Heart right ventricle (tissue), 16 donors: ENCODE results near the gene CGRRF1. TPM values are rescaled to one million over a fixed set of nuclear protein-coding genes. Genes with fewer than 3 reads are reported as not detected.

Experiments used
- ATAC-seq, 8 donors: fragments of 200-7000 bp; cut with Tn5 transposase; one replicate each; pipeline ENCODE4 v1.9.1; 2020; ENCODE audit warnings: mild to moderate bottlenecking in 8 of 8, moderate library complexity in 8 of 8, moderate number of reproducible peaks in 1 of 8
- DNase-seq, 2 donors: peaks; one replicate each; pipeline ENCODE4 v3.0.0-alpha.2; 2020
- H3K27ac ChIP-seq, 10 donors: fragments of 200-600 bp; sonication (generic) in 2 of 10; one replicate each; pipeline versions ENCODE4 v1.5.0 to v1.8.0; 2020 to 2022; ENCODE audit warnings: mild to moderate bottlenecking in 3 of 10
- H3K27me3 ChIP-seq, 7 donors: fragments of 200-600 bp; one replicate each; pipeline ENCODE4 v1.8.0; 2021 to 2022; ENCODE audit warnings: mild to moderate bottlenecking in 2 of 7
- H3K36me3 ChIP-seq, 9 donors: fragments of 200-600 bp; sonication (generic) in 1 of 9; one replicate each; pipeline versions ENCODE4 v1.5.0 to v1.8.0; 2020 to 2022; ENCODE audit warnings: mild to moderate bottlenecking in 2 of 9
- H3K4me1 ChIP-seq, 9 donors: fragments of 200-600 bp; sonication (generic) in 1 of 9; one replicate each; pipeline versions ENCODE4 v1.5.0 to v1.8.0; 2020 to 2022; ENCODE audit warnings: mild to moderate bottlenecking in 4 of 9
- H3K4me3 ChIP-seq, 10 donors: fragments of 200-600 bp; sonication (generic) in 2 of 10; one replicate each; pipeline versions ENCODE4 v1.5.0 to v1.8.0; 2020 to 2022; ENCODE audit warnings: mild to moderate bottlenecking in 7 of 10, moderate library complexity in 2 of 10
- H3K9me3 ChIP-seq, 11 donors: fragments of 200-600 bp in 10 of 11; sonication (generic) in 2 of 11; one replicate each; pipeline versions ENCODE4 v1.5.0 to v1.8.0; 2013 to 2022; ENCODE audit warnings: mild to moderate bottlenecking in 2 of 11, control low read depth in 1 of 11, moderate library complexity in 1 of 11
- CTCF ChIP-seq, 9 donors: fragments of 200-600 bp; sonication (generic) in 2 of 9; IDR thresholded peaks; one replicate each; pipeline versions ENCODE4 v1.5.0 to v1.8.0; 2021 to 2022; ENCODE audit warnings: antibody characterized with exemption in 9 of 9, mild to moderate bottlenecking in 5 of 9, moderate library complexity in 1 of 9
- WGBS, 2 donors: extraction: QIAGEN DNeasy Blood & Tissue Kit; methylation state at CpG; one replicate each; pipeline ENCODE4 v1.1.7; 2013; ENCODE audit warnings: inconsistent platforms in 1 of 2; 5-methylcytosine and 5-hydroxymethylcytosine counted together
- intact Hi-C, 10 donors: fragments of 100-400 bp; cut with DNase I; formaldehyde crosslinking; loops; one replicate each; pipeline versions ENCODE4 v1.11.1 to v1.14.2; 2022
- long read RNA-seq, 3 donors: library from polyadenylated mRNA; unstranded; transcript quantifications; one replicate each; pipeline ENCODE4 v2.0.0, GENCODE V29; 2020 to 2021
- polyA plus RNA-seq, 2 donors: library from polyadenylated mRNA; stranded (reverse); fragments of 200-250 nt; gene quantifications; one replicate each; pipeline ENCODE4 v1.2.3, GENCODE V29; 2013
- total RNA-seq, 10 donors: library from RNA; stranded (reverse); fragmentation: NEBNext Ultra II Directional in 3 of 10; extraction: Animal tissue kit (Norgen Biotek cat#: 25700) in 3 of 10; gene quantifications; one replicate each; pipeline versions ENCODE4 v1.2.1 to v1.2.4, GENCODE V29; 2021 to 2023
- donor health status: Arrhythmogenic right ventricular cardiomyopathy.
- donor health status: ischemic (EF 13 %, LVEDD 7.1; RV severe dilation, severe dysfunction).
- donor health status: healthy with polysubstance abuse.
- donor health status: DM: no; HTN: yes; CAD: no.
- donor health status: DM: no; HTN: no; CAD: no.
- donor health status: ischemic (EF 25% LVEDD 6.9; RV normal size, moderate dysfunction).
- donor health status: ischemic (EF 25% LVEDD 5.7; RV mildly dilated, moderate dysfunction).
- donor health status: healthy.
- donor health status: DM: yes; HTN: yes; CAD: no.
- donor health status: Ischemic cardiomyopathy.
- donor health status: ischemic (EF 35%, LVEDD 5.7; RV mildly dilated, moderate dysfunction).
- donor health status: nonischemic (EF 11% LVEDD 7.7; RV severe dilation, severe dysfunction).
- donor health status: DM: yes; HTN: yes; CAD: no.
- donor health status: PGD.
- donor health status: ischemic (EF 29% LVEDD 5.4; RV normal size, mild dysfunction).
- donor health status: nonischemic (EF 23%, LVEDD 6.1; RV moderate dilation, normal function).

Gene CGRRF1
- total RNA-seq (10 to 100 TPM; 14.2 to 20.3 (median 16.7) TPM), polyA plus RNA-seq (10 to 100 TPM; 21.3 to 23.1 TPM)
- long read RNA-seq, donor 1, transcript CGRRF1-201 (6 exons, 2,057 nt) = major isoform, 12 of 19 reads
- long read RNA-seq, donor 1, partial matches to known transcripts = 2 of 19 reads
- long read RNA-seq, donor 1, other reads (novel, unspliced or antisense) = 4 of 19 reads
- long read RNA-seq, donor 2, transcript CGRRF1-201 (6 exons, 2,057 nt) = major isoform, 12 of 20 reads
- long read RNA-seq, donor 2, partial matches to known transcripts = 1 of 20 reads
- long read RNA-seq, donor 2, other reads (novel, unspliced or antisense) = 5 of 20 reads
- long read RNA-seq, donor 3, transcript CGRRF1-201 (6 exons, 2,057 nt) = major isoform, 37 of 49 reads
- long read RNA-seq, donor 3, partial matches to known transcripts = 1 of 49 reads
- long read RNA-seq, donor 3, other reads (novel, unspliced or antisense) = 6 of 49 reads

- intact Hi-C loops = loop anchor here in 2 of 10 donors (1.0 to 5.0 kb wide), 3 partner anchors 20 to 477 kb away; partner anchors contain the start of gene GMFB (in 1 of the 2)
- Histone ChIP-seq H3K4me3 (peak within 1 kb of the TSS; percentile 80 to 97 (median 91)), H3K27ac (peak within 1 kb of the TSS in 9 of 10 donors; percentile 72 to 92 (median 86)), H3K9me3 (peaks cover 0 to under 1% (median 0%) of the 10 kb centered on the region in 11 donors), H3K27me3 (no peaks in the 10 kb centered on the region), H3K4me1 (peaks cover 0 to 34% (median 31%) of the 10 kb centered on the region in 9 donors), H3K36me3 (peaks cover 0 to 9% (median 0%) of the 10 kb centered on the region in 9 donors)
- TF ChIP-seq CTCF (IDR thresholded peaks at IDR 0.05) = peak; percentile 47 to 98 (median 83)
- 0 to 1% methylated on average over 64 to 66 of the region's 66 CpGs for WGBS, 2 donors
- DNase-seq (peak; percentile 99), ATAC-seq (peak; percentile 99 to 100 (median 99))
Observed at GRCh38 chr14:54509546-54510501, at the start of gene CGRRF1. CGRRF1 (plus strand) TSS chr14:54509906; CDS start chr14:54509960, 54 bp downstream.

- no peaks in the 10 kb centered on the region for H3K4me1 ChIP-seq
- H3K27me3 ChIP-seq = no peaks in the 10 kb centered on the region
- H3K4me3 ChIP-seq = no peak overlapping the region
- WGBS, 2 donors = 82 to 92% methylated on average over 5 of the region's 5 CpGs
- no peak for DNase-seq
- intact Hi-C loops = no loop called here
- H3K9me3 ChIP-seq = peaks cover 0 to 4% (median 0%) of the 10 kb centered on the region in 11 donors
- TF ChIP-seq CTCF (IDR thresholded peaks at IDR 0.05) = no peak
- no peak overlapping the region for H3K27ac ChIP-seq
- ATAC-seq = no peak
- no peaks in the 10 kb centered on the region for H3K36me3 ChIP-seq
Observed at GRCh38 chr14:54462048-54462447, 47.7 kb upstream of the CGRRF1 start.

- peaks cover 0 to 15% (median 3%) of the 10 kb centered on the region in 11 donors for H3K9me3 ChIP-seq
- no peak for DNase-seq
- H3K4me1 ChIP-seq = no peaks in the 10 kb centered on the region
- no peaks in the 10 kb centered on the region for H3K27me3 ChIP-seq
- no peak for ATAC-seq
- no peak for TF ChIP-seq CTCF (IDR thresholded peaks at IDR 0.05)
- H3K36me3 ChIP-seq = peaks cover 0 to 2% (median 0%) of the 10 kb centered on the region in 9 donors
- WGBS, 2 donors = 67 to 69% methylated on average over 4 of the region's 4 CpGs
- no peak overlapping the region for H3K4me3 ChIP-seq
- intact Hi-C loops = no loop called here
- H3K27ac ChIP-seq = no peak overlapping the region
Observed at GRCh38 chr14:54465654-54466053, 44.1 kb upstream of the CGRRF1 start.

GRCh38 chr14:54467280-54467679, 42.4 kb upstream of the CGRRF1 start:
- Histone ChIP-seq H3K27me3 (no peaks in the 10 kb centered on the region), H3K27ac (no peak overlapping the region), H3K4me1 (peaks cover 0 to 11% (median 0%) of the 10 kb centered on the region in 9 donors), H3K36me3 (peaks cover 0 to 6% (median 0%) of the 10 kb centered on the region in 9 donors), H3K9me3 (peaks cover 0 to 15% (median 3%) of the 10 kb centered on the region in 11 donors), H3K4me3 (no peak overlapping the region)
- DNase-seq (no peak), ATAC-seq (no peak)
- TF ChIP-seq CTCF (IDR thresholded peaks at IDR 0.05) = no peak
- intact Hi-C loops = no loop called here
